Subcutaneous adipose tissue (tissue), 4 donors: Measurements from ENCODE around the gene VAV2. TPM values are rescaled to one million over a fixed set of nuclear protein-coding genes. Genes with fewer than 3 reads are reported as not detected.

Experiments
- total RNA-seq, 4 donors: library from RNA; depleted of rRNA; stranded (reverse); fragments of >200 nt; gene quantifications; one replicate each; pipeline ENCODE4 v1.1.0, GENCODE V29; 2016
- TF ChIP-seq, protein P1 (sequence below): fragments of 450-650 bp; IDR thresholded peaks from one replicate; pipeline ENCODE4 v1.5.1; 2016; ENCODE audit warnings: low read depth, mild to moderate bottlenecking, control low read depth, antibody characterized with exemption, moderate library complexity

VAV2 gene
- total RNA-seq, 4 donors from 2014 or later = 3.6 to 6.8 (median 4.8) TPM

- TF ChIP-seq, protein P1, sequence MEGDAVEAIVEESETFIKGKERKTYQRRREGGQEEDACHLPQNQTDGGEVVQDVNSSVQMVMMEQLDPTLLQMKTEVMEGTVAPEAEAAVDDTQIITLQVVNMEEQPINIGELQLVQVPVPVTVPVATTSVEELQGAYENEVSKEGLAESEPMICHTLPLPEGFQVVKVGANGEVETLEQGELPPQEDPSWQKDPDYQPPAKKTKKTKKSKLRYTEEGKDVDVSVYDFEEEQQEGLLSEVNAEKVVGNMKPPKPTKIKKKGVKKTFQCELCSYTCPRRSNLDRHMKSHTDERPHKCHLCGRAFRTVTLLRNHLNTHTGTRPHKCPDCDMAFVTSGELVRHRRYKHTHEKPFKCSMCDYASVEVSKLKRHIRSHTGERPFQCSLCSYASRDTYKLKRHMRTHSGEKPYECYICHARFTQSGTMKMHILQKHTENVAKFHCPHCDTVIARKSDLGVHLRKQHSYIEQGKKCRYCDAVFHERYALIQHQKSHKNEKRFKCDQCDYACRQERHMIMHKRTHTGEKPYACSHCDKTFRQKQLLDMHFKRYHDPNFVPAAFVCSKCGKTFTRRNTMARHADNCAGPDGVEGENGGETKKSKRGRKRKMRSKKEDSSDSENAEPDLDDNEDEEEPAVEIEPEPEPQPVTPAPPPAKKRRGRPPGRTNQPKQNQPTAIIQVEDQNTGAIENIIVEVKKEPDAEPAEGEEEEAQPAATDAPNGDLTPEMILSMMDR = no peak
These were observed 33.8 kb upstream of the VAV2 start for GRCh38 chr9:134025606-134026541.

GRCh38 chr9:134024828-134025605 lies 32.9 kb upstream of the VAV2 start, which contains the start of gene BRD3OS:
TSS of gene BRD3OS (plus strand) at chr9:134025481. CDS start at chr9:134026748, 1,267 bp downstream.
- TF ChIP-seq, protein P1 = no peak

- TF ChIP-seq, protein P1 = no peak
These were observed 32.2 kb upstream of the VAV2 start for GRCh38 chr9:134024214-134024792.

- TF ChIP-seq, protein P1 = no peak
These were observed 22.8 kb upstream of the VAV2 start for GRCh38 chr9:134014946-134015345.

DNA sequence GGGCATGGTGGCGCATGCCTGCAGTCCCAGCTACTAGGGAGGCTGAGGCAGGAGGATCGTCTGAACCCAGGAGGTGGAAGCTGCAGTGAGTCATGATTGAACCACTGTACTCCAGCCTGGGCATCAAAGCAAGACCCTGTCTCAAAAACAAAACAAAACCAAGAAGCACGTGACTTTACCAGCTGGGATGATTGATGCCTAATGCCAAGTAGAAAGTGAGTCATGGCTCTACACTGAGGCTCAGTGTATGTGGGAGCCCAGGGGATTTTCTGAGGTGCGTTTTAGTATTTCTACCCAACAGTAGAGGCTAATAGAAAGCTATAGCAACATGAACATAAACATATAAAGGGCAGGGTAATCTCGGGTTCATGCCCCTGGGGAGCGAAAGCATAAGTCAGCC lies 19.3 kb upstream of the VAV2 start:
- TF ChIP-seq, protein P1 = no peak

- TF ChIP-seq, protein P1 = no peak
These were observed 18.4 kb upstream of the VAV2 start for GRCh38 chr9:134010310-134011173.
